HUES6 (cell line): ENCODE results near the gene TMEM144.

Experiments used
- H3K27ac ChIP-seq: 2 replicates; pipeline ENCODE4 v1.7.0; 2013; ENCODE audit warnings: low read depth, mild to moderate bottlenecking, low read length, inconsistent platforms
- H3K27me3 ChIP-seq: 2 replicates; pipeline ENCODE4 v1.6.1; 2013; ENCODE audit warnings: low read length; ENCODE audit not compliant: control insufficient read depth, insufficient read depth
- H3K36me3 ChIP-seq: 2 replicates; pipeline ENCODE4 v1.6.1; 2013; ENCODE audit warnings: low read length; ENCODE audit not compliant: control insufficient read depth, insufficient read depth
- H3K4me1 ChIP-seq: 2 replicates; pipeline ENCODE4 v1.6.1; 2013; ENCODE audit warnings: low read length; ENCODE audit not compliant: control insufficient read depth, insufficient read depth
- H3K4me3 ChIP-seq: 2 replicates; pipeline ENCODE4 v1.5.1; 2013; ENCODE audit warnings: low read depth, low read length
- H3K9ac ChIP-seq: one replicate; pipeline ENCODE4 v1.6.1; 2013; ENCODE audit warnings: mild to moderate bottlenecking, low read length
- H3K9me3 ChIP-seq: 2 replicates; pipeline ENCODE4 v1.6.1; 2013; ENCODE audit warnings: low read depth, low read length; ENCODE audit not compliant: control insufficient read depth, insufficient read depth

TMEM144 gene

GRCh38 chr4:158192439-158193158 lies 17.7 kb upstream of the TMEM144 start:
- Histone ChIP-seq H3K9ac (no peak overlapping the region), H3K4me1 (no peaks in the 10 kb centered on the region), H3K36me3 (no peaks in the 10 kb centered on the region), H3K27me3 (no peaks in the 10 kb centered on the region), H3K27ac (no peak overlapping the region), H3K9me3 (no peaks in the 10 kb centered on the region), H3K4me3 (no peak overlapping the region)

GRCh38 chr4:158193171-158193749 lies 17.0 kb upstream of the TMEM144 start:
- Histone ChIP-seq H3K9me3 (no peaks in the 10 kb centered on the region), H3K27ac (no peak overlapping the region), H3K4me3 (no peak overlapping the region), H3K36me3 (no peaks in the 10 kb centered on the region), H3K4me1 (no peaks in the 10 kb centered on the region), H3K9ac (no peak overlapping the region), H3K27me3 (no peaks in the 10 kb centered on the region)

- no peaks in the 10 kb centered on the region for H3K4me1 ChIP-seq
- no peak overlapping the region for H3K4me3 ChIP-seq
- no peaks in the 10 kb centered on the region for H3K36me3 ChIP-seq
- H3K9me3 ChIP-seq, result no peaks in the 10 kb centered on the region
- no peak overlapping the region for H3K9ac ChIP-seq
- H3K27ac ChIP-seq, result no peak overlapping the region
- H3K27me3 ChIP-seq, result no peaks in the 10 kb centered on the region
These were observed 15.0 kb upstream of the TMEM144 start for GRCh38 chr4:158195297-158195696.

GRCh38 chr4:158197194-158197776 lies 13.0 kb upstream of the TMEM144 start:
- H3K27me3 ChIP-seq, result no peaks in the 10 kb centered on the region
- no peak overlapping the region for H3K9ac ChIP-seq
- H3K4me1 ChIP-seq, result no peaks in the 10 kb centered on the region
- H3K4me3 ChIP-seq, result no peak overlapping the region
- no peak overlapping the region for H3K27ac ChIP-seq
- no peaks in the 10 kb centered on the region for H3K36me3 ChIP-seq
- H3K9me3 ChIP-seq, result no peaks in the 10 kb centered on the region

- H3K4me1 ChIP-seq, result no peaks in the 10 kb centered on the region
- H3K27me3 ChIP-seq, result no peaks in the 10 kb centered on the region
- no peak overlapping the region for H3K9ac ChIP-seq
- H3K9me3 ChIP-seq, result no peaks in the 10 kb centered on the region
- H3K36me3 ChIP-seq, result no peaks in the 10 kb centered on the region
- no peak overlapping the region for H3K4me3 ChIP-seq
- no peak overlapping the region for H3K27ac ChIP-seq
These were observed 10.1 kb upstream of the TMEM144 start for GRCh38 chr4:158200214-158200613.

GRCh38 chr4:158201322-158201721 lies 9.0 kb upstream of the TMEM144 start:
- Histone ChIP-seq H3K27me3 (no peaks in the 10 kb centered on the region), H3K27ac (no peak overlapping the region), H3K4me3 (no peak overlapping the region), H3K4me1 (no peaks in the 10 kb centered on the region), H3K36me3 (no peaks in the 10 kb centered on the region), H3K9ac (no peak overlapping the region), H3K9me3 (no peaks in the 10 kb centered on the region)

- Histone ChIP-seq H3K27ac (no peak overlapping the region), H3K27me3 (no peaks in the 10 kb centered on the region), H3K36me3 (no peaks in the 10 kb centered on the region)
These were observed 8.4 kb upstream of the TMEM144 start for GRCh38 chr4:158201876-158202275.

GRCh38 chr4:158202481-158202880 lies 7.8 kb upstream of the TMEM144 start:
- Histone ChIP-seq H3K9me3 (no peaks in the 10 kb centered on the region), H3K4me3 (no peak overlapping the region), H3K4me1 (no peaks in the 10 kb centered on the region), H3K27me3 (no peaks in the 10 kb centered on the region), H3K27ac (no peak overlapping the region), H3K36me3 (no peaks in the 10 kb centered on the region), H3K9ac (no peak overlapping the region)

More at GRCh38 chr4:158201876-158202275, 8.4 kb upstream of the TMEM144 start:
- H3K4me3 ChIP-seq, result no peak overlapping the region
- no peaks in the 10 kb centered on the region for H3K4me1 ChIP-seq
- H3K9ac ChIP-seq, result no peak overlapping the region
- no peaks in the 10 kb centered on the region for H3K9me3 ChIP-seq

- H3K27me3 ChIP-seq, result no peaks in the 10 kb centered on the region
- no peaks in the 10 kb centered on the region for H3K9me3 ChIP-seq
- H3K36me3 ChIP-seq, result no peaks in the 10 kb centered on the region
- no peaks in the 10 kb centered on the region for H3K4me1 ChIP-seq
- no peak overlapping the region for H3K4me3 ChIP-seq
- no peak overlapping the region for H3K27ac ChIP-seq
- H3K9ac ChIP-seq, result no peak overlapping the region
These were observed 6.8 kb upstream of the TMEM144 start for GRCh38 chr4:158203436-158203835.

GRCh38 chr4:158203929-158204328 lies 6.4 kb upstream of the TMEM144 start:
- no peaks in the 10 kb centered on the region for H3K9me3 ChIP-seq
- no peaks in the 10 kb centered on the region for H3K4me1 ChIP-seq
- no peaks in the 10 kb centered on the region for H3K36me3 ChIP-seq
- H3K27ac ChIP-seq, result no peak overlapping the region
- H3K27me3 ChIP-seq, result no peaks in the 10 kb centered on the region
- no peak overlapping the region for H3K4me3 ChIP-seq
- no peak overlapping the region for H3K9ac ChIP-seq

GRCh38 chr4:158208963-158209640 lies 1.2 kb upstream of the TMEM144 start:
- Histone ChIP-seq H3K9ac (no peak overlapping the region), H3K27ac (no peak overlapping the region), H3K9me3 (no peaks in the 10 kb centered on the region), H3K4me3 (no peak overlapping the region), H3K36me3 (no peaks in the 10 kb centered on the region), H3K4me1 (no peaks in the 10 kb centered on the region; the same call in 1 of the 2 replicates), H3K27me3 (no peaks in the 10 kb centered on the region)
